GOT3 (cell line): ENCODE data around the gene THAP8.

Source experiments
- DNase-seq: peaks from one replicate; lab custom pipeline; 2025; ENCODE audit warnings: mixed read lengths; lab: John Stamatoyannopoulos, UW

Gene THAP8, protein sequence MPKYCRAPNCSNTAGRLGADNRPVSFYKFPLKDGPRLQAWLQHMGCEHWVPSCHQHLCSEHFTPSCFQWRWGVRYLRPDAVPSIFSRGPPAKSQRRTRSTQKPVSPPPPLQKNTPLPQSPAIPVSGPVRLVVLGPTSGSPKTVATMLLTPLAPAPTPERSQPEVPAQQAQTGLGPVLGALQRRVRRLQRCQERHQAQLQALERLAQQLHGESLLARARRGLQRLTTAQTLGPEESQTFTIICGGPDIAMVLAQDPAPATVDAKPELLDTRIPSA

DNA sequence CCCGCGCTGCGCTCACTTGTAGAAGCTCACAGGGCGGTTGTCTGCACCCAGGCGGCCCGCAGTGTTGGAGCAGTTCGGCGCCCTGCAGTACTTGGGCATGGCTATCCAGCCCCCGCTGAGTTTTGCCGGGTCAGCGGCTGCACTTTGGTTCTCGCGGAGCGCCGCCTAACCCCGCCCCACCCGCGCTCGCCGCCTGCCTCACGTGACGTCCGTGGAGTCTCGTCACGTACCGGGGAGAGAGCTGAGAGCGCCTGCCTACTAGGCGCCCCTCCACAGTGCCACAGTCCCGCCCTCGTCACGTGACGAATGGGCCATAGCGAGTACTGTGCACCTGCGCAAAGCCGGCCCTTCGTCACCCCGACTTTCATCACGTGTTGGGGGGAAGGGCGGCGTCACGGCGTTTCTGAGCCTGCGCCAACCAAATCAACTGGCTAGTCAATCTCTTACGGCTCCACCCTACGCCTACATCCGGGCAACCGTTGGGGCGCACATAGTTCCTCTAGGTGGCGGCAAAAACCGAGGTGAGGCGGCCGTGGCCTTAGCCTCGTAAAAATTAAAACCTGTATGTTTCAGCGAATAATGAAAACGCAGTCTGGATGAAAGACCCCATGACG, at the start of gene THAP8:
TSS of gene THAP8 (minus strand) at position 167 of the 614 bp plus-strand sequence. CDS start at position 99, 68 bp downstream.
- DNase-seq: peak; percentile 96

DNA sequence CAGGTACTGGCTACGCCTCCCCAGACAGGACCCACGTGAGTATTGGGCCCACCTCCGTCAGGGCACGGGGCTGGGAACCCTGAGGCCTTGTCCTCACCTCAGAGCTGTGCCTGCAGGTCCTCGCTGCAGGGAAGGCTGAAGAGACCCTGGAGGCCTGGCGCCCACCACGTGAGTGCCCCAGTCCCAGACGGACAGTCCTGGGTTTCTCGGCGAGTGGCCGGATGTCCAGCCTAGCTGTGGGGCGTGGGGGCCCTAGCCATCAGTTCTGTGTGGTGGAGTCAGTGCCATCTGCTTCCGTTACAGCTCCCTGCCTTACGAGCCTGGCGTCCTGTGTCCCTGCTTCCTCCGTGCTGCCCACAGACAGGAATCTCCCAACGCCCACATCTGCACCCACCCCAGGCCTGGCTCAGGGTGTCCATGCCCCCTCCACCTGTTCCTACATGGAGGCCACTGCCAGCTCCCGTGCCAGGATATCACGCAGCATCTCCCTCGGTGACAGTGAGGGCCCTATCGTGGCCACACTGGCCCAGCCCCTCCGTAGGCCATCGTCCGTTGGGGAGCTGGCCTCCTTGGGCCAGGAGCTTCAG, 49.0 kb upstream of the THAP8 start:
- no peak for DNase-seq

DNA sequence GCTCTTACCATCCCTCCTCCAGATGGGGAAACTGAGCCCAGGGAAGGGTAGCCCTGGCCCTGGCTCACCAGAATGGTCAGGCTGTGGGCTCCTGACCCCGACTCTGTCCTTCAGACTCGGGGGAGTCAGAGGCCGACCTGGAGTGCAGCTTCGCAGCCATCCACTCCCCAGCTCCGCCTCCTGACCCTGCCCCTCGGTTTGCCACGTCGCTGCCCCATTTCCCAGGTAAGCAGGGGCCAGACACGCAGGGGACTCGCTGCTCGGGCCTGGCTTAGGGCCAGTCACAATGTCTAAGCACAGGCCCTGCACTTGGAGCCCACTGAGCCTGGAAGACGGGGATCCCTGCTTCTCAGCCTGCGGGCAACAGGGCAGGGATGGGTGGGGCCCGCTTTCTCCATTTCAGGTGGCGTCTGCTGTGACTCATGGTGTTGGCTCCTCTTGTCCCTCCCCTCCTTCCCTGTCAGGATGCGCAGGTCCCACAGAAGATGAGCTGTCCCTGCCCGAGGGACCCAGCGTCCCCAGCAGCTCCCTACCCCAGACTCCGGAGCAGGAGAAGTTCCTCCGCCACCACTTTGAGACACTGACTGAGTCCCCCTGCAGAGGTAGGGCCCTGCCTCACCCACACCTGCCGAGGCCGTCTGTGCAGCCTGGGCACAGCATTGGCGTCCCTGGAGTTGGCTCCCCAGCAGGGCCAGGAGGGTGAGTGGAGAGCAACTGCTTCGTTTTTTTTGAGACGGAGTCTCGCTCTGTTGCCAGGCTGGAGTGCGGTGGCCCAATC, 47.7 kb upstream of the THAP8 start:
- no peak for DNase-seq

DNA sequence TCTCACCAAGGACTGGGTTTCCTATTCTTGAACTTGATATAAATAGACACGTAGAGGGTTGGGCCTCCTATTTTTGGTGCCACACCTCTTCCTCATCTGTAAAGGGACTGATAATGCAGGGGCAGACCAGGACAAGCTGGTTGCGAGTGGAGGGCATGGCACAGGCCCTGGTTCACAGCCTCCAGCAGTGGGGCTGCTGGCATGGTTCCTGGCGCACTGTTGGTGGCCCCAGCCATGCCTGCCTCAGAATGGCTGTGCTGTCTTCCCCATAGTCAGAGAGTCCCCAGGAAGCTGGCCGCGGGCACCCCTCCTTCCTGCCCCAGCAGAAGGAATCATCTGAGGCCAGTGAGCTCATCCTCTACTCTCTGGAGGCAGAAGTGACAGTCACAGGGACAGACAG, 46.4 kb upstream of the THAP8 start:
- no peak for DNase-seq

DNA sequence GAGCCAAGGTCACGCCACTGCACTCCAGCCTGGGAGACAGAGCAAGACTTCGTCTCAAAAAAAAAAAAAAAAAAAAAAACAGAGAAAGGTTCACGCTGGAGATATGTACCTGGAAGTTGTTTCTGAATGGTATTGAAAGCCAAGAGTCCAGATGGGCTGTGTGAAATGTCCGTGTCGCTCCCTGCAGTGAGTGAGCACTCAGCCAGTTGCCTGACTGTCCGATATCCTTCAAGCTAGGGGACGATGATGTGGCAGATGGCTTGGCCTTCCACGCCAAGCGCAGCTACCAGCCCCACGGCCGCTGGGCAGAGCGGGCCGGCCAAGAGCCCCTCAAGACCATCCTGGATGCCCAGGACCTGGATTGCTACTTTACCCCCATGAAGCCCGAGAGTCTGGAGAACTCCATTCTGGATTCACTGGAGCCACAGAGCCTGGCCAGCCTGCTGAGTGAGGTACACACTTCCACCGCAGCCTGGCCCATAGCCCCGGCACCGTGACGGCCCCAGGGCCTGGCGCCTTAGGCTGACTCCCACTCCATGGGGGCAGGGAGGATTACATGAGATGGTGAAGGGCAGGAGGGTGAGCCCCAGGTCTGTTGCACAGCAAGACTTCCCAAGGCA, 45.2 kb upstream of the THAP8 start:
- DNase-seq: no peak

DNA sequence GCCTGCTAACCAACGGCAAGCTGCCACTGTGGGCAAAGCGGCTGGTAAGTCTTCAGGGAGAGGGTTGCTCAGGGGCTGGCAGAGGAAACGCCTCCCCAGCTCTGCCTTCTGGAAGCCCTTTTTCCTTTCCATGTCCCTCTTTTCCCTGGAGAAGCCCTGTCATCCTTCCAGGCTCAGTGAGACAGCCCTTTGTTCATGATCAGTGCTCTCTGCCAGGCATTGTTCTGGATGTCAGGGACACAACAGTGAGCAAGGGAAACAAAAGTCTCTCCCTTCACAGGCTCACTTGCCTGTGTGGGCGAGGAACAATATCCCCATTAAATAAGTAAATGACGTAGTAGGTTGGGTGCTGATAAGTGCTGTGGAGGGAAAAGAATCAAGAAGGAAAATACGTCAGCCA, 43.0 kb upstream of the THAP8 start:
- no peak for DNase-seq

DNA sequence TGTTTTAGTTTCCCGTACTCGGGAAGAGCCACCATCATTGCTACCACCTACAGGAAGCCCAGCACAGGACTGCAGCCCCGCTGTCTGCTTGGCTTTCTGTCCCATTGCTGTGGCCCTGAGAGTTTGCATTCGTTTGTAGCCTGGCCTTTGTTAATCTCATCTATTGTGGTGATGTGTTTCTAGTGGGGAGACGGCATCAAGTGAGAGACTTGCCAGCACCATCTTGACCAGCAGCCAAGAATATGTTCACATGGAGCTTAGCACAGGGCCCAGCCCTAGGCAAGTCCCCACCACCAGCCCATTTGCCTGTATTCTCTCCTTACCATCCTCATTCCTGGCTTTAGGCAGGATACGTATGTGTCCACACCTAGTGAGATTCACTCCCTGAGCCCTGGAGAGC, 39.6 kb upstream of the THAP8 start:
- DNase-seq: no peak

DNA sequence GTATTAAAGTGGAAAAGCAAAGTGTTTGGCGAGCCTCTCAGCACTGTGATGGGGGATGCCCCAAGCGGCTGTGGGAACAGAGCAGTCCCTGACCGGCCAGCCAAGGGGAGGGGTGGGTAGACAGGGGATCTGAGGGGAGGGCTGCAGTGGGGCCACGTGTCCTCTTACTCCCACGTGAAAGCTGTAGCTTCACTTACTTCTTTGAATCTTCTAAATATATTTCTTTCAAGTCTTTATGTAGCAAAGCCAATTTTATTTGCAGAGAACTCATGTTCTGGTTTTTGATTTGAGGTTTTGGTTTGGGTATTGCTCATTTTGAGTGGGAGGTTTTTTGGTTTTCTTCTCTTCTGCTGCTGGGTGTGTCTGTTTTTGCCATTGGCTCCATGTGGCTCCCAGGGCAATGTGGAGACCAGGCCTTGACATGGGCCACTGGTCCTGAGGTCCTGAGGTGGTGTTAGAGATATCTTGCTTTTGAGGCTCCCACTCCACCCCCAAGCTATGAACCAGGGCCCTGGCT, 39.1 kb upstream of the THAP8 start:
- DNase-seq: no peak

DNA sequence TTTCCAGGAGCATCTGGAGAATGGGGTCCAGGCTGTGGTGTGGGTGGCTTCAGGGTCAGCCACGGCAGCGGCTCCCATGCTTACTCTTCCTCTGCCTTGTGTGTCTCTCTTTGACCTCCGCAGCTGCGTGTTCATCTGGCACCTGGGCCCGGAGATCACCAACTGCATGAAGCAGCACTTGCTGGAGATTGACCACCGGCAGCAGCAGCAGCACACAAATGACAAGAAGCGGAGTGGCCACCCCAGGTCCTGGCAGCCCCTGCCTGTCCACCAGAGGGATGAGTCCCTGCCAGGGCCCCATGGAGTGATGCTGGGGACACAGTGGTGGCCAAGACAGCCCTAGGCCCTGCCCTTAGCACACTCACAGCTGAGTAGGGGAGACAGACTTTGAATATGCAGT, 38.5 kb upstream of the THAP8 start:
- no peak for DNase-seq

DNA sequence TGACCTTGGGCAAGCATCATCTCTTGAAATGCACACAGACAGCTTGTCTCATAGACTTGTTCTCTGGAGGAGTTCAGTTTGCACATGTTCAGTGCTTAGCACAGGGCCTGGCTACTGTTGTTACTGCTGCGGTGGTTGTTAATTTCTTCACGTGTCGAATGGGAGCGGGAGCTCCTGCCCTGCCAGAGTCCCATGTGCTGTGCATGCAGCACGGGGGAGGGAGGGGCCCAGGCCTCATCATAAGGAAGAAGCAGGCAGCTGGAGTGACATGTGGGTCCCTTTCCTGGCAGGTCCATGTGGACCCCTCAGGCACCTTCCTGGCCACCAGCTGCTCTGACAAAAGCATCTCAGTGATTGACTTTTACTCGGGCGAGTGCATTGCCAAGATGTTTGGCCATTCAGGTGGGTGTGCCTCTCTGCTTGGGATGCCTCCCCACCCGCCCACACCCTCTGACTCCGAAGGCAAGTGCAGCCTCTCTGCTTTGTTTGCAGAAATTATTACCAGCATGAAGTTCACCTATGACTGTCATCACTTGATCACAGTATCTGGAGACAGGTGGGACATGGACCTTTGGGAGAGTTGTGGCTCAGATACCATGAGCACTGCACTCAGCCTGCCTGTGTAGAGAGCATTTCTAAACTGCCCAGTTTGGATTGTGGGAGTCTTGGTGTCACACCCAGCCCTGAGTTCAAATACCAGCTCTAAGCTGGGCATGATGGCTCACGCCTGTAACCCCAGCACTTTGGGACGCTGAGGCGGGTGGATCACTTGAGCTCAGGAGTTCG, 37.0 kb upstream of the THAP8 start:
- no peak for DNase-seq

DNA sequence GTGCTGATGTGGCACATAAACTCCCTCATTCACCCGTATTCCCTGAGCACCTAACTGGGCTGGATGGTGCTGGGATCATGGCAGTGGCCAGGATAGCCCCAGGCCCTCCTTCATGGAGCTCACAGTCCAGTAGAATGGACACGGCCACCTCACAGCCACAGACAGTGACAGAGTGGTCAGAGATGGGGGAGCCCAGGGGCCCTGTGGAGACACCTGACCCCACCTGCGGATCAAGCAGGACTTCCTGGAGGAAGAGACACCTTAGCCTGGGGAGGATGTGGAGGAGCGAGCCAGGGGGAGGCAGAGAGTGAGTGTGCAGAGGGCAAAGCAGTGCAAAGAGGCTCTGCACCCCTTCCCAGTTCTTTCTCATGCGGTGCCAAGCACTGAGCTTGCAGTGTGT, 35.8 kb upstream of the THAP8 start:
- no peak for DNase-seq

DNA sequence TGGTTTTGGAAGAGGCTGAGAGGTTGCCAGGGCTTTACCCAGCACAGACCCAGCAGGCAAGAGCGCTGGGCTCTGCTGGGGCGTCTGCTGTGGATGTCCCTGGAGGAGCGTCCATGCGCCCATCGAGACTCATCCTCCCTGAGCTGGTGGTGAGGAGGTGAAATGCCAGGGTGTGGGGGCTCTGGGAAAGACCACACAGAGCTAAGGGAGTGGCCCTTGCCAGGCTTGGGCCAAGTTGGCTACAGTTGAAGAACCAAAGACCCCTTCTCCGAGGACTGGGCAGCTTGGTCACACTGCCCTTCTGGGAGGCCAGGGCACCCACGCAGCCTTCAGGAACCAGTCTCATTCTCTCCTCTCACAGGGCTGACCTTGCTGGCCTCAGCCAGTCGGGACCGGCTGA, 32.2 kb upstream of the THAP8 start:
- DNase-seq: no peak

DNA sequence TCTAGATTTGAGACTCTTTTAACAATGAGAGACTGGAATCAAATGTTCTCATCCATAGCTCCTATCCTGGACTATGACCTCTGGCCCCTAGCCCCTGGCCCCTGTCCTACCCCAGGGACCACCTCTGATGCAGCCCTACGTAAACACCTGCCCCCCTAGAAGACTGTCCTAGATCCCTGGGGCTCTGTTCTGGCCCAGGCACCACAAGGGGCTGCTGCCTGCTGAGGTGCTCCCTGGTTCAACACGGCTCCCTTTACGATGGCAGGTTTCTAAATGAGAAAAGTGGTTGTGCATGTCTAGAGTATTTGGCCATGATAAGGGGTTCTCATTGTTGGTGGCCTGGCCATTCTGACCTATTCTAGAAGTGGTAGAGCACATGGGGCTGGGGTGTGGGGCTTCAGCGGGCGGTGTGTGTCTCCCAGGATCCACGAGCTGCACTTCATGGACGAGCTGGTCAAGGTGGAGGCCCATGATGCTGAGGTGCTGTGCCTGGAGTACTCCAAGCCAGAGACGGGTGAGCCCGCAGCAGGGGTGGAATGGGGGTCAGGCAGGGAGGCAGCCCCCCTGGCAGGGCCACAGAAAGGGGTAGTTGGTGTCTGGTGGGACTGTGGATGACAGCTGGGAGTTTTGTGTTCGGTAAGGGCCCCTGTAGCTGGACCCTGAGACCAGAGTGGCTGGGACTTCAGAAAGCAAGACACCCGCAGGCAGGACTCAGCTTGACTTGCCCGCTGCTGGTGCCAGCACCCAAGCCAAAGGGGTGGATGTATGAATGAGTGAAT, 30.3 kb upstream of the THAP8 start:
- DNase-seq: no peak

DNA sequence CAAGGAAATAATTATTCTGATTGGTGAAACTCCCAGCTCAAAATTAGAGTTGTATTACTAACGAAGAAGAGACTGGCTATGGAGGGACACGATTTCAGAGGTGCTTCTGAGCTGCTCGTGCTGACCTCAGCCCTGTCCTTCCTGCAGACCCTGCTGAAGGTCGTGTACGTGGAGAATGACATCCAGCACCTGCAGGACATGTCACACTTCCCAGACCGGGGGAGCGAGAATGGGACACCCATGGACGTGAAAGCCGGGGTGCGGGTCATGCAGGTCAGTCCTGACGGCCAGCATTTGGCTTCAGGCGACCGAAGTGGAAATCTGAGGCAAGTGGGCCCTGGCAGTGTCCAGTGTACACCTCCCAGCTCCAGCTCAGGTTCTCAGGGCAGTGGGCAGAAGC, 28.8 kb upstream of the THAP8 start:
- no peak for DNase-seq

DNA sequence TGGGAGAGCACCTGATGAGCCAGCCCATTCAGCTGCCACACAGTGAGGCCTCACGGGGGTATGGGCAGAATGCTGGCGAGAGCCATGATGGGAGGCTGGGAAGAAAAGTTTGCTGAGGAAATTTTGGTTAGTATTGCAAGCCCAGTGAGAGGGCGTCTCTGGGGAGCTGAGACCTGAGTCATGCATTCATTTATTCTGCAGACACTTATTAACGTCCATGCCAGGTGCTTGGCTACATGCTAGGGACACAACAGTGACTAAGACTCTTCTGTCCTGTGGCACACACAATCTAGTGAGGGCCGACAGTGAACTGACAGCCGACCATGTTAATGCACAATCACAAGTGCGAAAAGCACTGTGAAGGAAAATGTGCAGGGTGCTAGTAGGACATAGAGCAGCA, 27.8 kb upstream of the THAP8 start:
- no peak for DNase-seq

DNA sequence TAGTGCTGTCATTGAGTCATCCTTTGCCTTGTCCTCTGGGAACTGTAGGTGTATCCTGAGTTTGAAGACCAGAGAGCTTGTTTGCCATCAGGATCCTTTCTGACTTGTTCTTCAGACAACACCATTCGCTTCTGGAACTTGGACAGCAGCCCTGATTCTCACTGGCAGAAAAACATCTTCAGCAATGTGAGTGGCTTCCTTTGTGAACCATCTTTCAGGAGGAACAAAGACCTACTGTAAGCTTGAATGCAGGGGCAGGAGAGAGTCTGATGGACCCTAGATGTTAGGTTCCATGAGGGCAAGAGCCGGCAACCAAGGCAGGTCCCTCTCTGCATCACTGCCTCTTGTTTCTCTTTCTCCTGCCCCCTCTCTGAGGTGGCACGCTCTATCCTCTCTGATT, 27.3 kb upstream of the THAP8 start:
- no peak for DNase-seq

DNA sequence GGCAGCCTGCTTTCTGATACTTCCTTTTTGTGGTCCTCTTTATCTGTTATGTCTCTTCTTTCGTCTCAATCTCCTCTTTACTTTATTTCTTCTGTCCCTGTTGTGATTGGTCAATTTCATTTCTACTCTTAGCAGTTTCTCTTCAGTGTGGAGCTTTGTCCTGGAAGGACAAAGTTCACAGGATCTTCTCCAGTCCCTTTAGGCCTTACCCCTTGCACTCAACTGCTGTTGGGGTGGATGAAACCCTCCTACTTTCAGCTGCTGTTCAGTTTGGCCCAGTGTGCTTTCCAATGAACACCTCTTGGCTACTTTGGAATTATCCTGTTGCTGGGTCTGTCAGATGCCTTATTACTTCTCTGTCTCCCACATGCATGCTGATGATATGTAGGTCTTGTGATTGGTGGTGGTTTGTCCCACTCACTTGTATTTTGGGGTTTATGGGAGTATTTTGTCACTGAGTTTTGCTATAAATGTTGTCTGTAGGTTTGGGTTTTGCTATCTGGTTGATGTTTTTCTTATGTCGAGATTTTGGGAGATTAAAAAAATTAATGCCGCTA, 25.4 kb upstream of the THAP8 start:
- DNase-seq: no peak

DNA sequence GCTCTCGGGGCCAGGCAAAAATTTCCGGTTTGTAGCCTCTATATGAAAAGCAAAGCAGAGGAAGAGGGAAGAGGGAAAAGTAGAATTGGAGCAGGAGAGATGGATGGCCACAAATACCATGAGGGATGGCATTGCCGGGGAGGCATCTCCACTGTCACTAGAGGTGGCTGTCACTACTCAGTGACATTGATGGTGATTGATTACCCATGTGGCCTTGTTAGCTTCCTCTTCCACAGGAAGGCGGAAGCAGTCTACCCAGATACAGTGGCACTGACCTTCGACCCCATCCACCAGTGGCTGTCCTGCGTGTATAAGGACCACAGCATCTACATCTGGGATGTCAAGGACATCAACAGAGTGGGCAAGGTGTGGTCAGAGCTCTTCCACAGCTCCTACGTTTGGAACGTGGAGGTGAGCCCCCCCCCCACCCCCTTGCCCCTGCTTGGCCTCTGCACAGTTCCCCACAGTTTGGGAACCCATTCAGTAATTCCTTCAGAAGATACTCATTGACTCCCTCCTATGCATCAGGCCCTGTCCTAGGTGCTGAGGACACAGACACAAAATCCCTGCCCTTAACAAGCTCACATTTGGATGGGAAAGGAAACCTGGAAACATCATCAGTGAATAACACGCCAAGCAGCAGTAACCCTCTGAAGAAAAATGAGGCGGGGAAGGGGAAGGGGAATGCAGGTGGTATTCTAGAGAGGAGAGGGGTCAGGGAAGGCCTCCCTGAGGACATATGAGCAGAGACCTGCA, 19.2 kb upstream of the THAP8 start:
- no peak for DNase-seq

DNA sequence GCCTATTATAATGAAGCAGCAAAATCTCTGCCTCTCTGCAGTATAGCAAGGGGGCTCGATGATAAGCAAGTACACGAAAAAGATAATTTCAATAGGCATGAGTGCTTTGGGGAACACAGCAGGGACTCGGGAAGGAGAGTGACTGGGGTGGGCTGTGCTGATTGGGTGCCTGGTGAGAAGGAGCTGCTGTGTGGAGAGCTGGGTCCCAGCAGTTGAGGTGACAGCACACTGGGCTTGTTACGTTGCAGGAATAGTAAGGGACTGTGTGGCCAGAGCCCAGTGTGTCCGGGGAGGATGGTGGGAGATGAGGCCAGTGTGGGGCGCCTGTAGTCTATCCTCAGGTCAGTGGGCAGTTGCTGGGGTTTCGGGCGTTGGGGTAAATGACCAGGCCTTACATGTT, 18.0 kb upstream of the THAP8 start:
- DNase-seq: no peak
